ENCODE data around the gene PRDM16.

PRDM16 gene

DNA sequence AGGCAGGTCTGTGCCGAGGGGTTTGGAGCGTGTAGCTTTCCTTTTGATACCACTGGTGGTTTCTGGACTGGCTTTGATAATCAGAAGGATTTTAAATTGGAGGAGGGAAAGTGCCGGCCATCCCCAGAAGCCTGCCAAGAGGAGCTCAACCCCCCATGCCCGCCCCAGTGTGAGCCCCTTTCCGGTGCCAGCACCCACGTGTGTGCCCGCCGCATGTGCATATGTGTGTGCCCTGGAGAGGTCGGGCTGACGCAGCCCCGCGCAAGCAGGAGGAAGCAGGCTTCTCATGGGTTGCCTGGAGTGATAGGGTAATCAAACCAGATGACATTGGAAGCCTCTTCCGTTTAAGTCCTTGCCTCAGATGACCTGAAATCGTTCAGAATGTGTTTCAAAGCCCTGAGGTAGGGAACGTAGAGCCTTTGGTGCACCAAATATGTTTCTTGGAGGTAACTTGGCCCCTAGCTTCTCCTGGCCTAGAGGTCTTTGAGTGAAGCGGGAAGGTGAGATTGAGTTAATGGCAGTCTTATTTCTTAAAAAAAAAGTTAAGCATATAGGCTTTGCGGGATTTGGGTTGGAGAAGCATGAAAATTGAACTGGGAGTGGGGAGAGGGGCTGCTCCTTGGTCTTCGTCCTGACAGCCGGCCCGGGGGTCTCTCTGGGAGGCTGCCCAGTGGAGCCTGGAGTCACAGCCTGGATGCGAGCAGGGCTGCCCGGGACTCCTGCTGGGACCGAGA lies 351.4 kb downstream of the PRDM16 start:
- no peak for TF ChIP-seq JUND (IDR thresholded peaks at IDR 0.05; ENCODE audit: low read depth)
- in situ Hi-C loops (cut with HindIII; ENCODE audit: low pct_unique_long_range_greater_than_20kb, low sequenced_read_pairs), result no loop called here
- DNase-seq (ENCODE audit: low read depth in 1 of 2, low spot score in 1 of 2), result no peak

DNA sequence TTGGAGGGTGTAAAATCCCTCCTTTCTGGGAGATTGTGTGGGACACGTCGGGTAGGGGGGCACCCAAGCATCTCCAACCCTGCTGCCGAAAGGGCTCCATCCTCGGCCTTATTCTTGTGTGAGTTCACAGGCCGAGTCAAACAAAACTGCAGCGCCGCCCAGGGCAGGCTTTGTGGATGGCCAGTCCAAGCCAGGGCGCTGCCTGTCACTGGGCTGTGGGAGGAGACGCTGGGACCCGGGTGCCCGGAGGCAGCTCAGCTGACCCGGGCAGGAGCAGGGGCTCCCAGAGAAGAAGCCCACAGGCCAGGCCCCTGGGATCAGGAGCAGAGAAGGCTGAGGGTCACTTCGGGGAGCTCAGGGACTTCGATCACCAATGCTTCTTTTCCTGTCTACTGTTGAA lies 353.6 kb downstream of the PRDM16 start:
- no peak for DNase-seq (ENCODE audit: low read depth in 1 of 2, low spot score in 1 of 2)
- in situ Hi-C loops (cut with HindIII; ENCODE audit: low pct_unique_long_range_greater_than_20kb, low sequenced_read_pairs), result no loop called here
- TF ChIP-seq JUND (IDR thresholded peaks at IDR 0.05; ENCODE audit: low read depth), result no peak

DNA sequence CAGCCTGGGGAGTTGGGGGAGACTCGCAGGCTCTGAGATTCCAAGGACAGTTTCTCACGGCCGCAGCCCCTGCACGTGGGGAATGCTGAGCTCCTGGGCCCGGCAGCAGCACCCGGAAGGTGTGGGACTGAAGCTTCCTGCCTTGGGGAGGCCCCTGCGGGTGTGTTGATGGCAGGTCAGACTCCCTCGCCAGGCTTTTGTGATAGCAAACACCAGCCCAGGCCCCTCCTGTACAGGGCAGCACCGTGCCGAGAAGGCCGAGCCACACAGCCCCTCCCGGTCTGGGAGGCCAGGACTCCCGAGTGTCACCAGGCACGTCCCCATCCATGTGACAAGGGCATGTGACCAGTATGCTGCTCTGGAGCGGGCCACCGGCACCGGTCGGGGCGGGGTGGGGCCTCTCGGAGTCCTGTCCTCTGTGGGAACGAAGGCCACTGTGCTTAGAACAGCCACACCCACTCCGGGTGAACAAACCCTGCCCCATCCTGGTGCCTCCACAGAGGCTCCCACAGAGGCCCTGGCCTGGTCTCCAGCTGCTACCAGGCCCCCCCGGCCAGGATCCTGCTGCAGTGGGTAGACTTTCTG lies 354.3 kb downstream of the PRDM16 start:
- in situ Hi-C loops (cut with HindIII; ENCODE audit: low pct_unique_long_range_greater_than_20kb, low sequenced_read_pairs), result no loop called here
- DNase-seq (ENCODE audit: low read depth in 1 of 2, low spot score in 1 of 2), result no peak
- TF ChIP-seq JUND (IDR thresholded peaks at IDR 0.05; ENCODE audit: low read depth), result no peak

DNA sequence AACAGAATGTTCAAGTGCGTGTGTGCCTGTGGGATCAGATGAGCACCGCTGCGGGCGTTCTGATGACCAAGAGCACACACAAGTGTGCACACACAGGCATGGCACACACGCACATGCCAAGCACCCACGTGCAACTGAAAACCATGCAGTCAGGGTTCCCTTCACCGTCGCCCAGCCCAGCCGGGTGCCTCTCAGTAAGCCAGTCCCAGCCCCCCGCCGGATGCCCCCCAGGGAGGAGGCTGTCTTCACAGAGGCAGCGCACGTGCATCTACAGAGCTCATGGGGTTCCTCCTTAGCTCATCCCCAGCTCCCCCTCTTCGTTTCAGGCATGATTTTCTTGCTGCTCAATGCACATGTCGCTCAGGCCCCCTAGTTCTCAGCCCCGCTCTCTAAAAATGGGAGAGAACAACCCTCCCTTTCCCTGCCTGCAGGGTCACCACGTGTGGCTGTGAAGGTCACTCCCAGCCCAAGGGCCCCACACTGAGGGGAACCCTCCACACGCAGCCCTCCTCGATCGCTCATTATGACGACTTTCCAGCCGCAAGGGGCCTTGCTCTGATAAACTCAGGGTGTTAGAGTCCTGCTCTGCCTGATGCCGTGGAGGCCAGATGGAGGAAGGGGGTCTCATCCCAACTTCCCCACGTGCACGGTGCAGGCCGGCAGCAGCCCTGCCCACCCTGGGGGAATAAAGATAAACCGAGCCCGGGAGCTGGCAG lies 355.1 kb downstream of the PRDM16 start:
- in situ Hi-C loops (cut with HindIII; ENCODE audit: low pct_unique_long_range_greater_than_20kb, low sequenced_read_pairs), result no loop called here
- no peak for TF ChIP-seq JUND (IDR thresholded peaks at IDR 0.05; ENCODE audit: low read depth)
- no peak for DNase-seq (ENCODE audit: low read depth in 1 of 2, low spot score in 1 of 2)

DNA sequence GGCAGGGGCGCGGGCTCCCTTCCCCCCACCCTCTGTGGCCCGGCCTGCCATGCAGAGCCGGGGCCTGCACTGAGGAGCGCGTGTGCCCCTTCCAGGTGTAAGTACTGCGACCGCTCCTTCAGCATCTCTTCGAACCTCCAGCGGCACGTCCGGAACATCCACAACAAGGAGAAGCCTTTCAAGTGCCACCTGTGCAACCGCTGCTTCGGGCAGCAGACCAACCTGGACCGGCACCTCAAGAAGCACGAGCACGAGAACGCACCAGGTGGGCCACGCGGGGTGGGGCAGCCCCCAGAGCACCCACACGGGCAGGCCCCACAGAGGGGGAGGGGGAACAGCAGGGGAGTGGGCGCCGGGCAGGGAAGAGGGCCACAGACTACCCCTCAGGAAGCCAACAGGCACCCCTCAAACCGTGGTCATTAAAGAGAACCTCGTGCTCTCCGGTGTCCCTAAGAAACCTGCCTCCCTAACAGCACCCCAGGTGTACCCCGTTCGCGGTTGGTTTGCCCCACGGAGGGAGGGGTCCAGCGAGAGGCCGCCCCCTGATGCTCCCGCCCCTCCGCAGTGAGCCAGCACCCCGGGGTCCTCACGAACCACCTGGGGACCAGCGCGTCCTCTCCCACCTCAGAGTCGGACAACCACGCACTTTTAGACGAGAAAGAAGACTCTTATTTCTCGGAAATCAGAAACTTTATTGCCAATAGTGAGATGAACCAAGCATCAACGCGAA lies 356.6 kb downstream of the PRDM16 start:
- no peak for TF ChIP-seq JUND (IDR thresholded peaks at IDR 0.05; ENCODE audit: low read depth)
- no peak for DNase-seq (ENCODE audit: low read depth in 1 of 2, low spot score in 1 of 2)
- in situ Hi-C loops (cut with HindIII; ENCODE audit: low pct_unique_long_range_greater_than_20kb, low sequenced_read_pairs), result no loop called here

DNA sequence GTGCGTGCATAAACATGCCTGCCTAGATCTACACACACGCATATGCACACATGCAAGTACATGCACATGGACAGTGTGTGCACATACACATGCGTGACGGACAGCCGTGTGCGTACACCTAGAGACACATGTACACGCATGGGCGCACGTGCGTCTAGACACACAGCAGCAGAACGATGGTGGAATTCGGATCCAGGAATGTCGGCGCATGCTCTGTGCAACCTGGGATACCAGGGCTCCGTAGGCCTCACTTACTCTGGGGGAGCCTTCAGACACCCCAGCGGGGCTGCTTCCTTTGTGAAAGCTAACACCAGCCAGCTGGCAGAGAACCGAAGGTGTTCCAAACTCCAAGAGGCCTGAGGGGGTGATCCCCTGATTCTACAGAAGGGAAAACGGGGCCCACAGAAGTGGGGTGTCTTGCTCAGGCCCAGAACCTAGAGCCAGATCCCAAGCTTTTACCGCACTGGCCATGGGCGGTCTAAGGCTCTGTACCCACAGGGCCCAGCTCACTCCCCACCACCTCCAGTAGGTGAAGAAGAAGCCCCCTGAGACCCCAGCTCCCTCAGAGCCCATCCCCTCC lies 358.0 kb downstream of the PRDM16 start:
- no peak for TF ChIP-seq JUND (IDR thresholded peaks at IDR 0.05; ENCODE audit: low read depth)
- in situ Hi-C loops (cut with HindIII; ENCODE audit: low pct_unique_long_range_greater_than_20kb, low sequenced_read_pairs), result no loop called here
- DNase-seq (ENCODE audit: low read depth in 1 of 2, low spot score in 1 of 2), result no peak

DNA sequence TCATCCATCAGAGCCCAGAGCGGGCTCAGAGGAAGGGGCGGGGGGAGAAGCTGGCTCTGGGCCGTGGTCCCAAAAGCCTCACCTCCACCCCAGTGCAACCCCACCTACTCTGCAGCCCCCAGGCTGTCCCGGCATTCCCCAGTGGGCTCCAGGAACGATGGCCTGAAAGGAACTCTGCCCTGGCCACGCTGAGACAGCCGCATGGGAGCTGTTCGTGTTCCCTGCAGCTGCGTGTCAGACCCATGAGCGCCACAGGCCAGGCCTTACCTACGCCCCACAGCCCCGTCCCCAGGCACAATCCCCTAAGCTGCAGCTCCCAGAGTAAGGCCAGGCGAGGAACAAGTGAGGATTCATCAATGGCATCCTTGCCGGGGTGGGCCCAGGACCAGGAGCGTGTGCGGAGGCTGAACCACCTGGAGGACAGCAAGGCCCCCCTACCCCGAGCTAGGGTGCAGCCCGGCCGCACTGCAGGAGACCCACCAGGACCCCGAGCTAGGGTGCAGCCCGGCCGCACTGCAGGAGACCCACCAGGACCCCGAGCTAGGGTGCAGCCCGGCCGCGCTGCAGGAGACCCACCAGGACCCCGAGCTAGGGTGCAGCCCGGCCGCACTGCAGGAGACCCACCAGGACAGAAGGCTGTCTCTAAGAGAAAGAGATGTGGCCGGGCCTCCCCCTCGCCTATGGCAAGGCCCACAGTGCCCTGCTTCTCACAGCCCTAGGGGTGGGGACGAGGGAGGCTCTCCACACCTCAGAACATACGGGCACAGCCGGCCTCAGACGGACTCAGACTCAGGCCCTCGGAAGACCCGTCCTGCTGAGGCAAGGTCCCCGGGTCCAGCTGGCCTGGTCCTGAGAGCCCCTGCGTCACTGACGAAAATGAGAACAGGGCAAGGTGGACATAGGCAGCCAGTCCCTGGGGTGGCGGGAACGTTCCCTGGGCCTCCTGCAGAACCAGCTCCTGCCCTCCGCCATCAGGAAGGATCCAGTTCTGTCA lies 359.0 kb downstream of the PRDM16 start:
- TF ChIP-seq JUND (IDR thresholded peaks at IDR 0.05; ENCODE audit: low read depth), result no peak
- DNase-seq (ENCODE audit: low read depth in 1 of 2, low spot score in 1 of 2), result no peak
- in situ Hi-C loops (cut with HindIII; ENCODE audit: low pct_unique_long_range_greater_than_20kb, low sequenced_read_pairs), result no loop called here

DNA sequence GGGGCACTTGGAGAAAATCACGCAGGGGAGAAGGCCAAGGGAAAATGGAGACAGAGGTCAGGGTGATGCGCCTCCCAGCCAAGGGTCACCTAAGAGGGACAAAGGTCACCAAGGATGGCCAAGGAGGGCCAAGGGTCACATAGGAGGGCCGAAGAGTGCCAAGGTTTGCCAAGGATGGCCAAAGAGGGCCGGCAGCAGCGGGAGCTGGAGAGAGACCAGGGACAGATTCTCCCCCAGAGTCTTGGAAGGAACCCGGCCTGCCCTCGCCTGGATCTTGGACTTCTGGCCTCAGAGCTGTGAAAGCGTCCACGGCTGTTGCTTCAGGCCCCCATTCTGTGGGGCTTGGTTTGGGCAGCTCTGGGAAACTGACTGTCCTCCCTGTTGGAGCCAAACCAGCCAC lies 359.9 kb downstream of the PRDM16 start:
- DNase-seq (ENCODE audit: low read depth in 1 of 2, low spot score in 1 of 2), result no peak
- in situ Hi-C loops (cut with HindIII; ENCODE audit: low pct_unique_long_range_greater_than_20kb, low sequenced_read_pairs), result no loop called here
- no peak for TF ChIP-seq JUND (IDR thresholded peaks at IDR 0.05; ENCODE audit: low read depth)

DNA sequence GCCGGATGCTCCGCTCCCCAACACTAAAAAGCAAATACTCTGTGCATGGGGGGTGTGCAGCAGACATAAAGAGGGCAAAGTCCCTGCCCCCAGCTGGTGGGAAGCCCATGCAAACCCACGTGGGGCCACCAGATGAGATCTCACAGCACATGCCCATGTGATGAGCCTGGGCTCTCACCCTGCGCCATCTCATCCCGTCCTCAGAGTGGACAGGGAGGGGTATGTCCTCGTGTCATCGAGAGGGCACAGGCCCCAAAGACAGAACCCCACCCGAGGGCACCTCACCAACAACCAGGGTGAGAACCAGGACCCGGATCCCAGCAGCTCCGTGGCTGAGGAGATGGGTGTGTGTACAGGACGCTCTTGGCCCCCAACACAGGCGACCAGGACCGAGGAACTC lies 360.3 kb downstream of the PRDM16 start:
- no peak for TF ChIP-seq JUND (IDR thresholded peaks at IDR 0.05; ENCODE audit: low read depth)
- in situ Hi-C loops (cut with HindIII; ENCODE audit: low pct_unique_long_range_greater_than_20kb, low sequenced_read_pairs), result no loop called here
- DNase-seq (ENCODE audit: low read depth in 1 of 2, low spot score in 1 of 2), result no peak

DNA sequence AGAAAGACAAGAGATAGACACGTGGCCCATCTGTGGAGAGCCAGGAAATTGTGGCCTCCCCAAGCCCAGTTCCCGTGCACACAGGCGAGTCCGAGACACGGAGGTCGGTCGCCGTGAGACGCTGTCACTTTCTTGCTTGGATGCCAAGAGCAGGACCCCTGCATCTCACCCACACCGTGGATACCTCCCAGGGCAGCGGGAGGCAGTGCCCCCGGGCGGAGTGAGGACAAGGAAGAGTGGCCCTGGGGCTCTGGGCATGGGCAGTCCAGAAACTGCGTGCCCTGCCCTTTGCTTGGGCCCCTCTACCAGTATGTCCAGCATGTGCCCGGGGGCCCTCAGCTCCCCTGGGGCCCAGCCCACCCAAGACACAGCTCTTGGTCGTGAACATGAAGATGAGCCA lies 360.8 kb downstream of the PRDM16 start:
- no peak for DNase-seq (ENCODE audit: low read depth in 1 of 2, low spot score in 1 of 2)
- in situ Hi-C loops (cut with HindIII; ENCODE audit: low pct_unique_long_range_greater_than_20kb, low sequenced_read_pairs), result no loop called here
- TF ChIP-seq JUND (IDR thresholded peaks at IDR 0.05; ENCODE audit: low read depth), result no peak

DNA sequence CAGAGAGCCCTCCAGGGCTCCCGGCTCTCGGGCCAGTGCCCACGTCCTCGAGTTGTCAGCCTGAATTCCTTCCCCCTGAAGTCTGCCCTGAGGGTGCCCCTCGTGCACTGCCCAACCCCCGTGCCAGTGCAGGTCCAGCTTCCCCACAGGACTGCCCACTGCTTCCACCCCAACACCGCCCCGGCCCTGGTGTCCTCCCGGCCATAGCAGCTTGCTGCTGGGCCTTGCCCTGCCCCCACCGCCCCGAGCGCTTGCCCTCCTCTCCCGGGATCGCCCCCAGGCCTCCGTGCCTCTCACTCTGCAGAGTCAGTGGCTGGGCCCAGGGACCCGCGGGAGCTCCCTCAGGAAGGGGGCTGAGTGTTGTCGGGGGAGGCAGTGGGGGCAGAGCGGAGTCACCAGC lies 361.4 kb downstream of the PRDM16 start:
- no peak for DNase-seq (ENCODE audit: low read depth in 1 of 2, low spot score in 1 of 2)
- no peak for TF ChIP-seq JUND (IDR thresholded peaks at IDR 0.05; ENCODE audit: low read depth)
- in situ Hi-C loops (cut with HindIII; ENCODE audit: low pct_unique_long_range_greater_than_20kb, low sequenced_read_pairs), result no loop called here

All from T47D (cell line).